Activated naive CD4-positive, alpha-beta T cell treated with anti-CD3 and anti-CD28 coated beads for 36 hours (primary cell): ENCODE data around the gene TMEM125. TPM values are rescaled to one million over a fixed set of nuclear protein-coding genes. Genes with fewer than 3 reads are reported as not detected.

Experiments
- CTCF ChIA-PET: fragments of 350-600 bp; sonication (Branson Sonifier 250); formaldehyde crosslinking; loops from one replicate; lab custom pipeline; 2021; ENCODE audit warnings: antibody characterized with exemption; lab: Charles Lee
- DNase-seq: peaks from one replicate; pipeline ENCODE4 v3.0.0-alpha.2; 2020
- H3K27ac Mint-ChIP-seq: one replicate; pipeline ENCODE4 v1.8.0; 2021; ENCODE audit warnings: mild to moderate bottlenecking, mixed read lengths
- H3K27me3 Mint-ChIP-seq: one replicate; pipeline ENCODE4 v1.8.0; 2021; ENCODE audit warnings: low read depth, mixed read lengths
- H3K36me3 Mint-ChIP-seq: one replicate; pipeline ENCODE4 v1.8.0; 2021; ENCODE audit warnings: low read depth, mixed read lengths
- H3K4me1 Mint-ChIP-seq: one replicate; pipeline ENCODE4 v1.8.0; 2021; ENCODE audit warnings: low read depth, mixed read lengths
- H3K4me3 Mint-ChIP-seq: one replicate; pipeline ENCODE4 v1.8.0; 2021; ENCODE audit warnings: mild to moderate bottlenecking, moderate library complexity, mixed read lengths
- H3K9me3 Mint-ChIP-seq: one replicate; pipeline ENCODE4 v1.8.0; 2021; ENCODE audit warnings: mixed read lengths
- intact Hi-C: fragments of 100-400 bp; cut with micrococcal nuclease; formaldehyde crosslinking; loops from one replicate; pipeline ENCODE4 v1.15.1; 2023
- total RNA-seq, 2 experiments: library from RNA; stranded (reverse); gene quantifications; one replicate each; pipeline ENCODE4 v1.2.3, GENCODE V29; 2021

The TMEM125 gene
- total RNA-seq, 2 experiments from 2014 or later: 0.21 TPM; not detected in 1

GRCh38 chr1:43322506-43322905 is 52.7 kb downstream of the TMEM125 start:
- H3K9me3 Mint-ChIP-seq: peaks cover 14% of the 10 kb centered on the region
- no peak overlapping the region for H3K27ac Mint-ChIP-seq
- H3K4me3 Mint-ChIP-seq: no peak overlapping the region
- no peak for DNase-seq
- no peaks in the 10 kb centered on the region for H3K27me3 Mint-ChIP-seq
- no peaks in the 10 kb centered on the region for H3K4me1 Mint-ChIP-seq
- CTCF ChIA-PET: no interaction called here
- H3K36me3 Mint-ChIP-seq: peaks cover 7% of the 10 kb centered on the region
- intact Hi-C loops: no loop called here

Other genes with a start within 250 kb of the TMEM125 start
- gene EBNA1BP2, start 97.7 kb upstream of the TMEM125 start, total RNA-seq: 10 to 100 TPM; 88.0 to 88.3 TPM
- under 1 TPM; 0.12 to 0.14 TPM for gene CFAP57, start 97.7 kb upstream of the TMEM125 start, total RNA-seq
- not detected for gene C1orf210, start 15.6 kb downstream of the TMEM125 start, total RNA-seq
- gene TIE1, start 31.0 kb downstream of the TMEM125 start, total RNA-seq: not detected
- not detected for gene MPL, start 67.8 kb downstream of the TMEM125 start, total RNA-seq
- 100 to 1,000 TPM; 179 to 194 TPM for gene CDC20, start 89.0 kb downstream of the TMEM125 start, total RNA-seq
- gene ELOVL1, start 98.0 kb downstream of the TMEM125 start, total RNA-seq: 10 to 100 TPM; 42.8 to 44.2 TPM
- 10 to 100 TPM; 45.8 to 45.9 TPM for gene MED8, start 119.8 kb downstream of the TMEM125 start, total RNA-seq
- gene SZT2, start 119.9 kb downstream of the TMEM125 start, total RNA-seq: 10 to 100 TPM; 26.6 to 28.2 TPM
- gene HYI, start 183.9 kb downstream of the TMEM125 start, total RNA-seq: 1 to 10 TPM; 9.1 to 9.2 TPM